GM18498 (cell line): ENCODE measurements around the gene TPSAB1.
"Not testable (repeated sequence)": the region's sequence is repeated elsewhere in the genome, so short reads cannot be mapped to it uniquely, and the experiment has no call there.

ENCODE experiments used
- ATAC-seq: cut with Tn5 transposase; IDR thresholded peaks from one replicate; pipeline ENCODE4 v1.9.1; 2021; ENCODE audit warnings: mild to moderate bottlenecking, moderate library complexity; ENCODE audit not compliant: unreplicated experiment

Gene TPSAB1

GRCh38 chr16:1245452-1246020 is 5.0 kb downstream of the TPSAB1 start:
- ATAC-seq: no peak

GRCh38 chr16:1247903-1248537 is 7.5 kb downstream of the TPSAB1 start:
- ATAC-seq: not testable (repeated sequence)

DNA sequence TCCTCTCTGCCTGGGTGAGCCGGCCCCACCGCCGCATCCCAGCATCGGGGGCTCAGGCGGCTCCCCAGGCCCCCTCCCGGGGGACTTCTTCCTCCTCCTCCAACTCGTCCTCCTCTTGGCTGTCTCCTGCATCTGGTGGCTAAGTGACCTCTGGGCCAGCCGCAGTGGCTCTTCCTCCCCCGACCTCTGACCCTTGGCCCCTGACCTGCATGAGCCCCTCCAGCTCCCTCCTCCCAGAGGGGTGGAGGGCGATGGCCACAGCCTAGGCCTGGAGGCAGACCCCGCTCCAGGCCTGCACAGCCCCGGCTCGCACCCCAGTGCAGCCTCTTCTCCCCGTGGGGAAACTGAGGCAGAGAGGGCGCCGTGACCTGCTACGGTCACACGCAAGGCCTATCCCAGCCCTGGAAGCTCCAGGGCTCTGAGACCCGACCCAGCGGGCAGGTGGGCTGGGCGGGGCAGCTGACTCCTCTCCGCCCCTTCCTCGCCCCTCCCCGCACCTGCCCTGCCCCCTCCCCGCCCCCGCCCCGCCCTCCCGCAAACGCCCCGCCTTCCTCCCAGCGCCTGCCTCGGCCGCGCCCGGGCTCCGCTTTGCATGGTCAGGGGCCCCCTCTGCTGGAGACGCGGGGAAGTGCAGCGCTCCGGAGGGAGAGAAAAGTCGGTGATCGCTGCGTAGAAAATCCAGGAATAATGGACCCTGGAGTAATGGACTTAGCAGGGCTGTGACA is 8.7 kb downstream of the TPSAB1 start:
- ATAC-seq: not testable (repeated sequence)

DNA sequence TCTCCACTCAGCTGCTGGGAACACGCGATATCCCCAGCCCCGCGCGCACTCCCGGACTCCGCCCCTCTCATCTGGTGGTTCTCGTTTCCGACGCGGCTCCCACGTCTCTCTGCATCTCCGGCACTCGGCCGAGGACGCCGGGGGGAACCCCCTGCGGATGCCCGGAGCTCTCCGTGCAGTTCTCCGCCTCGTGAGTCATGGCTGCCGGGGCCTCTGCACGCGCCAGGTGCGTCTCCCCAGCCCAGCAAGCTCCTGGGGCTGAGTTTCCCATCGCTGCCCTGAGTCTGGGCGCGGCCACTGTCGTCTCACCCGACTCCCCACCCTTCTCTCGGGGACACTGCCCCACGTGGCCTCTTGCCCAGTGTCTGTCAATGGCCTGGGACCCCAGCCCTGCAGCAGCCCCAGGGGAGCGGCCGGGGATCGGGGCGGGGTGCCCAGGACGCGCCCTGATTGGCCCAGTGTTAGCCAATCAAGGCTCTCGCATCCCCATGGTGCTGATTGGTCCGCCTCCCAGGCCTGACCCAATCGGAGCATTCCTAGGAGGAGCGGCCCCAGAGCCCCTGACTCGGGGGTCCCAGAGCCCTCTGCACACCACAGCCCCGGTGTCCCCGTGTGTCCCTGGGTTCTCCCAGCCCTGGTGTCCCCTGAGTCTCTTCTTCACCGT is 13.3 kb downstream of the TPSAB1 start:
- not testable (repeated sequence) for ATAC-seq

GRCh38 chr16:1254821-1255220 is 14.3 kb downstream of the TPSAB1 start:
- not testable (repeated sequence) for ATAC-seq

- not testable (repeated sequence) for ATAC-seq
Observed at GRCh38 chr16:1255276-1256122, 15.0 kb downstream of the TPSAB1 start, which contains the start of gene TPSD1. Gene TPSD1, plus strand, starts transcription at chr16:1256069. Its CDS starts 212 bp downstream, at chr16:1256281.

DNA sequence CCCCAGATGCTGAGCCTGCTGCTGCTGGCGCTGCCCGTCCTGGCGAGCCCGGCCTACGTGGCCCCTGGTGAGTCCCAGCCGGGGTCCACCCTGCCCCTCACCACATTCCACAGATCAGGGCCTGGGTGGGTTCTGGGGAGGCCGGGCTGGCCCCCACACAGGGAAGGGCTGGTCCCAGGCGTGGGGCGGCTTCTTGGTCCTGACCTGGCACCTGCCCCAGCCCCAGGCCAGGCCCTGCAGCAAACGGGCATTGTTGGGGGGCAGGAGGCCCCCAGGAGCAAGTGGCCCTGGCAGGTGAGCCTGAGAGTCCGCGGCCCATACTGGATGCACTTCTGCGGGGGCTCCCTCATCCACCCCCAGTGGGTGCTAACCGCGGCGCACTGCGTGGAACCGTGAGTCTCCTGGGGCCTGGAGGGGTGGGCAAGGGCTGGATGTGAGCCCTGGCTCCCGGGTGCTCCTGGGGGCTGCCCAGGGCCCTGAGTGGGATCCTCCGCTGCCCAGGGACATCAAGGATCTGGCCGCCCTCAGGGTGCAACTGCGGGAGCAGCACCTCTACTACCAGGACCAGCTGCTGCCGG is 15.9 kb downstream of the TPSAB1 start:
- not testable (repeated sequence) for ATAC-seq

- no peak for ATAC-seq
Observed at GRCh38 chr16:1256874-1257322, 16.4 kb downstream of the TPSAB1 start.

DNA sequence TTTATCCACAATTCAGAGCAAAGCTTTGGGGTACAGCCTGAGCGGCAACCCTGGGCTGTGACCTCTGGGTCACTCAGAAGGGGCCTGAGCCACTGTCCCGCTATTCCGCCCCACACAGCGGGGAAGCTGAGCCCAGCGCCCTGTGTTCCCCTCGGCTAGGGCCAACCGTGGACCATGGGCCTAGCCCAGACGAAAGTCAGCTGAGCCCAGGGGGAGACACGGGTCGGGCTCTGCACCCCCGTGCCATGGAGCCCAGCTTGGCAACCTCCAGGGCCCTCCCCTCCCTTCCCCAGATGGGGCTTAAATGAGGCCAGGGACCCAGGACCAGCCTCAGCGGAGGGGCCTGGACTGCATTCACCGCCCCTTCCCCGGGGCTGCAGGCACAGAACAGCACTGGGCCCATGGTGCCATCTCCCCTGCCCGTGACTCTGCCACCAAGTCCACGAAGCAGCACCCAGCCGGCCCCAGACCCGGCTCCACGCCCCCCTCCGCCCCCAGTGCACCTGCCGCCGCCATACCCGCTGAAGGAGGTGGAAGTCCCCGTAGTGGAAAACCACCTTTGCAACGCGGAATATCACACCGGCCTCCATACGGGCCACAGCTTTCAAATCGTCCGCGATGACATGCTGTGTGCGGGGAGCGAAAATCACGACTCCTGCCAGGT is 17.2 kb downstream of the TPSAB1 start:
- no peak for ATAC-seq

DNA sequence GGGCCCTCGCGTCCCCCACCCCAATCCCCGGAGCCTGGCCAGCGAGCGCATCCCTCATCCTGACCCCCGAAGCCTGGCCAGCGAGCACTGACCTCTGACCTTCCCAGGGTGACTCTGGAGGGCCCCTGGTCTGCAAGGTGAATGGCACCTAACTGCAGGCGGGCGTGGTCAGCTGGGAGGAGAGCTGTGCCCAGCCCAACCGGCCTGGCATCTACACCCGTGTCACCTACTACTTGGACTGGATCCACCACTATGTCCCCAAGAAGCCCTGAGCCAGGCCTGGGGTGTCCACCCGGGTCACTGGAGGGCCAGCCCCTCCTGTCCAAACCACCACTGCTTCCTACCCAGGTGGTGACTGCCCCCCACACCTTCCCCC is 17.7 kb downstream of the TPSAB1 start:
- no peak for ATAC-seq

GRCh38 chr16:1258906-1259759 is 18.6 kb downstream of the TPSAB1 start:
- no peak for ATAC-seq

DNA sequence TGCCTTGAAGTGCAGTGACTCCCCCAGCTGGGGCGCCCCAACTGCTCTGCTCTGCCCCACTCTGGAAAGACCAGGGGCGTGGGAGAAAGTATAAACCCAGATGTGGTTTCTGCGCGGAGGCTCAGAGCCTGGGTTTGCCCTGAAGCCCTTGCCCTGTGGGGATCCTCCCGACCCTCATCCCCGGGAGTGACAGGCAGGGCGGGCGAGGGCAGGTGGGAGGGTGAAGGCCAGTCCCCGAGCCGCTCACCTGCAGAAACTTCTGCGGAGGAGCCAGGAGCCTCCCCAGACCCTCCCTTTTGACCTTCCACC is 19.2 kb downstream of the TPSAB1 start:
- ATAC-seq: no peak

GRCh38 chr16:1260101-1260680 is 19.7 kb downstream of the TPSAB1 start:
- no peak for ATAC-seq

DNA sequence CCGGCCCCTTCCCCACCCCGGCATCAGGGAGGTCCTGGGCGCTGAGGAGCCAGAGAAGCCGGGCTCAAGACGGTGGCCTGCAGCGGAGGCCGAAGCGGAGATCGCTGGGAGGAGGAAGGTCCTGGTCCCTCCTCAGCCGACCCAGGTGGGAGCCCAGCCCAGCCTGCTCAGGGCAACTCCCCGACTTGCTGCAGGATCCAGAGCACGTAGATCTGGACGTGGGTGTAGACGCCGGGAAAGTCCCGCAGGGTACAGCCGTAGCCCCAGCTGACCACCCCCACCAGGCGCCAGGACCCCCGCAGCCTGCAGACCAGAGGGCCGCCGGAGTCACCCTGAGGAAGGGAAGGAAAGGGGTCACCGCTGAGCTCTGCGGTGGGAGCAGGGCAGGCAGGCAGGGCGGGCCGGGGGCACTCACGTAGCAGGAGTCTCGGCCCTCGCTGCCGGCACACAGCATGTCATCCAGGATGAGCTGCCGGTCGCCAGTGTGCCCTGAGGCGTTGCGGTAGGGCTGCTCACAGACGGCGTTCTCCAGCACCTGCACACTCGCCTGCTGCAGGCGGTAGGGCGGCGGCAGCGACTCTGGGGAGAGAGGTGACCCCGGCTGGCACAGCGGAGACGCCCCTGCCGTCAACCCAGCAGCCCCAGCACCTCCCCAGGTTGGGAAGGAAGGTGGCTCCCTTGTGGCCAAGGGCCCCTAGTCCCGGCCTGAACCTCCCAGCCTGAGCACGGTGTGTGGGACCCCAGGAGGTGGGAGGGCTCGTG is 20.8 kb downstream of the TPSAB1 start:
- no peak for ATAC-seq

- no peak for ATAC-seq
Observed at GRCh38 chr16:1262210-1262845, 21.8 kb downstream of the TPSAB1 start.

DNA sequence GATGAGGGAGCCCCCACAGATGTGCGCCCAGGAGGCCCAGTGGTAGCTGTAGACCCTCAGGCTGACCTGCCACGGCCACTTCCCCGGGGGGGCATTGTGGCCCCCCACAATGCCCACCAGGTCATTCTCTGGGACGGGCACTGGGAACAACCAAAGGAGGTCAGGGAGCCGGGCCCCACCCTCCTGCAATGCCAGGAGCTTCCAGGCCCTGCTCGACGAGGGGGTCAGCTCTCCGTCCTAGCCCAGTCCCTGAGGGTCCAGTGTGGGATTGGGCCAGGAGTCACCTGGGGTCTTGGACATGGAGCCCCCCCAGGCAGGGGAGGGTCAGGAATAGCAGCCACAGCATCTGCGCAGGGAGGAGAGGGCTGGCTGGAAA is 22.3 kb downstream of the TPSAB1 start:
- ATAC-seq: no peak

GRCh38 chr16:1263591-1264344 is 23.3 kb downstream of the TPSAB1 start:
- ATAC-seq: no peak
